Vagina (tissue), 2 donors: ENCODE results near the gene ARPC2.

Source experiments
- POLR2AphosphoS5 ChIP-seq, 2 donors: sonication (generic); formaldehyde crosslinking; IDR thresholded peaks; one replicate each; pipeline ENCODE4 v1.9.0; 2017; ENCODE audit warnings: antibody characterized with exemption in 2 of 2, mild to moderate bottlenecking in 2 of 2, low read depth in 1 of 2; ENCODE audit not compliant: insufficient read depth in 1 of 2
- TF ChIP-seq, protein P1 (sequence below), 3 experiments: fragments of 450-650 bp in 2 of 3; fragments of 200-600 bp in 1 of 3; sonication (generic) in 1 of 3; IDR thresholded peaks; one replicate each; pipeline ENCODE4 v1.5.1; 2017 to 2019; ENCODE audit warnings: antibody characterized with exemption in 3 of 3, mild to moderate bottlenecking in 2 of 3, moderate library complexity in 2 of 3

DNA sequence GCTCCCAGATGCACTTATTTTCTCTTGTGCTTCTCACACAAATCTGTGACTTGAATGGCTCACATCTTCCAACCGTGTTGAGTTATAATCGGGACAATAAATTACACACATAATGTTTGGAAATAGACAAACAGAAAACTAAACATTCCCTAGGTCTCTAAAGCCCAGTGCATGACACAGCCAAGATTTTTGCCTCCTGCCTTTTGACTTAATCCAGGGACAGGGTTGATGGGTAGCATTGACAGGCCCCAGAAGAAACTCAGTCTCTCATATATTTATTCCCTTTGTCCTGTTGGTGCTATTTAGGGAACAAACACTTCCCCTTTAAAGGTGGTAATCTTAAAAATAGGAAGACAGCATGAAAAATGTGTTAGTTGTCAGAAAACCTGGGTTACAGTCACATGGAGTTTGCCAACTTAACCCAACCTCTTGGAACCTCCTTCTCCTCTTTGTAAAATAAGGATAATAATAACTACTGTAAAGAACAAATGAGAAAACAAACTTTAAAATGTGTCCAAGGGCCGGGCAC is 24.0 kb upstream of the ARPC2 start:
- TF ChIP-seq, protein P1, sequence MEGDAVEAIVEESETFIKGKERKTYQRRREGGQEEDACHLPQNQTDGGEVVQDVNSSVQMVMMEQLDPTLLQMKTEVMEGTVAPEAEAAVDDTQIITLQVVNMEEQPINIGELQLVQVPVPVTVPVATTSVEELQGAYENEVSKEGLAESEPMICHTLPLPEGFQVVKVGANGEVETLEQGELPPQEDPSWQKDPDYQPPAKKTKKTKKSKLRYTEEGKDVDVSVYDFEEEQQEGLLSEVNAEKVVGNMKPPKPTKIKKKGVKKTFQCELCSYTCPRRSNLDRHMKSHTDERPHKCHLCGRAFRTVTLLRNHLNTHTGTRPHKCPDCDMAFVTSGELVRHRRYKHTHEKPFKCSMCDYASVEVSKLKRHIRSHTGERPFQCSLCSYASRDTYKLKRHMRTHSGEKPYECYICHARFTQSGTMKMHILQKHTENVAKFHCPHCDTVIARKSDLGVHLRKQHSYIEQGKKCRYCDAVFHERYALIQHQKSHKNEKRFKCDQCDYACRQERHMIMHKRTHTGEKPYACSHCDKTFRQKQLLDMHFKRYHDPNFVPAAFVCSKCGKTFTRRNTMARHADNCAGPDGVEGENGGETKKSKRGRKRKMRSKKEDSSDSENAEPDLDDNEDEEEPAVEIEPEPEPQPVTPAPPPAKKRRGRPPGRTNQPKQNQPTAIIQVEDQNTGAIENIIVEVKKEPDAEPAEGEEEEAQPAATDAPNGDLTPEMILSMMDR (IDR thresholded peaks at IDR 0.05), result no peak
- TF ChIP-seq POLR2AphosphoS5 (IDR thresholded peaks at IDR 0.05; ENCODE audit: insufficient read depth in 1 of 2, low read depth in 1 of 2), result no peak
